Measurements from ENCODE around the gene COCH.
"Not testable (repeated sequence)": the region's sequence is repeated elsewhere in the genome, so short reads cannot be mapped to it uniquely, and the experiment has no call there.

COCH gene

DNA sequence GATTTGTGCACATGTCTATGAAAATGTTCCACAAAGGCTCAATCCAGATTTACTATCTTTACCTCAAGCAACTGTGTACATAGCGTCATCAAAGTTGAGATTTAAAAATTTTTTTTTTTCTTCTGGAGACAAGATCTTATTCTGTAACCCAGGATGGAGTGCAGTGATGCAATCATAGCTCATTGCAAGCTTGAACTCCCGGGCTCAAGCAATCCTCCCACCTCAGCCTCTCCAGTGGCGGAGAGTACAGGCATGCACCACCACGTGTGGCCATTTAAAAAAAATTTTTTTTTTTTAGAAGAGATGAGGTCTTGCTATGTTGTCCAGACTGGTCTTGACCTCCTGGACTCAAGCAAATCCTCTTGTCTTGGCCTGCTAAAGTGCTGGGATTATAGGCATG is 2.3 kb downstream of the COCH start:
- no peak for DNase-seq

GRCh38 chr14:30882431-30882830 is 8.1 kb downstream of the COCH start:
- DNase-seq = peak; percentile 68

DNA sequence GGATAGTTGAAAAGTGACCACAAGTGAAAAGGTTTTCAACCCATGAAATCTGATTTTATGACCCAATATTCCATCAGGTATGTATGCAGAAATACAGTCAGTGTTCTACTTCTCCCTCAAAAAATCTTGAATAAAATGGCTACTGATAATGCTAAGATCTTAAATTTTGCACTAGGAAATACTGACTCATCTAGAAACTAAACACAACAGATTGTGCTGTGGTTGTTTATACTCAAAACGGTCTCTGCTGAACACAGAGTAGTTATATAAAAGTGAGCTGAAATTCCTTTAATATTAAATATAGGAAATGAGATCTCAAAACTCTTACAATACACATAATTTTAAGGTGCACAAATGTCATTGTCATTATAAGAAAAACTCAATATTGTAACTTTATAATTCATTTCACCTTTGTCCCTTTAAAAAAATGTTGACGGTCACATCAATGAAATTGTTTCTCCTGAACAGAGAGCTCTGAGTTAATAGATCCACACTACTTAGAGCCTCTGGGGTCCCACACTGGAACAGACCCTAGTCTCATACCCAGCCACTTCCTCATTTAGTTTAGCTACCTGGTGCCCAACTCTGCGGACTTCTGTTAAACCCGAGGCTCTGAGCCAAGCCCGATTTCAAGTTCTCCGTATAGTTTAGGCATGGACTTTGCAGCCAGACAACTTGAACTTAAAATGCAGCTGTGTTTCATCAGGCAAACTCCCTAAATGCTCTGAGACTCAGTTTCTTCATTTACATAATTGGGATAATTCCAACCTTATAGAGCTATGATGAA is 9.3 kb downstream of the COCH start:
- DNase-seq = peak; percentile 27

- DNase-seq = no peak
Measured at GRCh38 chr14:30884901-30885300, 10.5 kb downstream of the COCH start.

GRCh38 chr14:30885840-30886740 is 11.7 kb downstream of the COCH start:
- no peak for DNase-seq

- no peak for DNase-seq
Measured at GRCh38 chr14:30888480-30889243, 14.3 kb downstream of the COCH start.

DNA sequence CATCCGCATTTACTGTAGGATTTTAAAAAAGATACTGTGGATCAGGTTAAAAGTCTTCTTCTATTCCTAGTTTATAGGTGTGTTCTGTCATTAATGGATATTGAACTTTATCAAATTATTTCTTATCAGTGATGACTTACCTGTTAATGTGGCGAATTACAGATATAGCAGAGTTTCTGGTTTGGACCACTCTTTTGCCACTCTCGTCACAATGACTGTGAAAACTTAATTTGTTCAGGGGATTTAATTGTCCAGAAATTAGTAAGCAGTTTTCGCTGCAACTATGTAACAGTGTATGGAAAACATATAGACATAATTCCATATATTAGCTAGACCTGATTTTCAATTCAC is 14.9 kb downstream of the COCH start:
- no peak for DNase-seq

- no peak for DNase-seq
Measured at GRCh38 chr14:30893819-30894218, 19.5 kb downstream of the COCH start.

DNA sequence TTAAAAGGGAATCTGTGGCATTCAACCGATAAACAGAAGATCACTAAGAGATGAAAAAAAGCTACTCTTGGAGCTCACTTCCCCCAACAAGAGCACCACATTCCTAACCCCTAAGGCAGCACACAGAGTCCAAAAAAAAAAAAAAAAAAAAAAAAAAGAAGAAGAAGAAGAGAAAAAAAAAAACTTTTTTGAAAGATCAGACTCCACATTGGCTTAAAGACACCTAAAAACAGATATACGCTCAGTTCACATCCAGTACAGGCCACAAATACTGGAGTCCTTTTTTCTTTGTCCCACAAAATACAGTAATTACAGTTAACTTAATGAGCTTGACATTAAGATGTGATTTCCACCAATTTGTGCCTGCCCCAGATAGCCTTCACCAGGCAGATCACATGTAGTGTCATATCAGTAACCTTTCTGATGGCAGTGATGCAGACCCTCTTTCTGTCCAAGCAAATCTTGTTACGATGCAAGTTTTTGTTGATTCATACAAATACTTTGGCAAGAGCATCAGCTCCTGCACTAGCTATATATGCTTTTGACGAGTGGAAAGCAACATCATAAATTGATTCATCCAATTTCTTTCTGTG is 20.7 kb downstream of the COCH start:
- DNase-seq = no peak

DNA sequence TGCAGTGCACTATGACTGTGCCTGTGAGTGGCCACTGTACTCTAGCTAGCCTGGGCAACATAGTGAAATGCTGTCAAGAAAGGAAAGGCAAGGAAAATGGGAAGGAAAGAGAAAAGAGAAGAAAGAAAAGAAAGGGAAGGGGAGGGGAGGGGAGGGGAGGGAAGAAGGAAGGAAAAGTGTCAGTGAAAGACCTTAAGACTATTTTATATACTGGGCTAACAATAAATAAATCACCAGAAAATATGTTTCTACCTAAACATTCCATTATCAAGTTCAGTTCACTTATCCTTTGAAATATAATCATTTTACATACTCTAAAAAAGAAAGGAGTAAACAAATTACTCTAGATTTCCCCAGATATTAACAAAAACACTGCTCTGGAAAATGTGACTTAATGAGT is 22.1 kb downstream of the COCH start:
- DNase-seq = no peak

- DNase-seq = not testable (repeated sequence)
Measured at GRCh38 chr14:30897121-30897520, 22.8 kb downstream of the COCH start.

DNA sequence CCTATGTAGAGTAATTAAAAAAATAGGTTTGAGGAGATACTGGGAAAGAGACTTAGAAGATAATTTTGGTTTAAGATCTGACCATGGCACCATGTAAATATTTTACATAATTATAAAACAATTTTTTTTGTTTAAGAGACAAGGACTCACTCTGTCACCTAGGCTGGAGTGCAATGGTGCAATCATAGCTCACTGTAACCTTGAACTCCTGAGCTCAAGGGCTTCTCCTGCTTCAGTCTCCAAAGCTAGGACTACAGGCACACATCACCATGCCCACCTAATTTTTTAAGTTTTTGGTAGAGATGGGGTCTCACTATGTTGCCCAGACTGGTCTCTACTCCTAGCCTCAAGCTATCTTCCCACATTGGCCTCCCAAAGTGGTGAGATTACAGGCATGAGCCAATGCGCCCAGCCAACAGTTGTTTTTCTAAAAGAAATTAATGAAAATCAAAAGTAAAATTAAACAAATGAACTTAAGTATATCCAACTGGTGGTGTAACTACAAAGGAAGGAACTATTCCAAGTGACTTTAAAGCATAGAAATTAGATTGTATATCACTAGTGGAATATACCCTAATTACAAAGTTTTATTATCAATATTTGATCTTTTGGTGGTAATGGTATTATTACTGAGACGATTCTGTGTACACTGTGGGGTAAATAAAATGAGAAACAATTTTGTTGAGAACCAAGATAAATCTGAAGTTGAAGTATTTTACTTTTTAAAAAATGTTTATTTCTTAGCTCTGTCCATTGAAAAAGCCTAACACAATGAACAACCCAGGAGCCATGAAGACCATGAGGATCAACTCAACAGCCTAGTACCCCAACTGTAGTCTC is 29.1 kb downstream of the COCH start:
- no peak for DNase-seq

GRCh38 chr14:30906752-30907658 is 32.6 kb downstream of the COCH start:
- DNase-seq = peak; percentile 15

DNA sequence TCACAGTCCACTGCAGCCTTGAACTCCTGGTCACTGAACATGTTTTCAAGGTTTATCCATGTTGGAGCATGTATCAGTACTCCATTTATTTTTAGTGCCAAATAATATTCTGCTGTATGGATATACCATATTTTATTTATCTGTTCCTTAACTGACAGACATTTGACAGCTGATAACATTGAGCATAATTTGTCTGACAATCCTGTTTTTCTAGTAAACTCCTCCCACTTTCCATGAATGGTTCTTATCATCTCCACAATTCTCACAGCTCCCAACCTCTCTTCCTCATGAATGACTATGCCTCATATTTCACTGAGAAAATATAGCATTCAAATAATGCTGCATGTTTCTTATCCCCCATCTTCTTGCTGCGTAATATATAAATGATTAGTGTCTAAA is 33.3 kb downstream of the COCH start:
- no peak for DNase-seq

GRCh38 chr14:30908826-30909225 is 34.5 kb downstream of the COCH start:
- DNase-seq = no peak

DNA sequence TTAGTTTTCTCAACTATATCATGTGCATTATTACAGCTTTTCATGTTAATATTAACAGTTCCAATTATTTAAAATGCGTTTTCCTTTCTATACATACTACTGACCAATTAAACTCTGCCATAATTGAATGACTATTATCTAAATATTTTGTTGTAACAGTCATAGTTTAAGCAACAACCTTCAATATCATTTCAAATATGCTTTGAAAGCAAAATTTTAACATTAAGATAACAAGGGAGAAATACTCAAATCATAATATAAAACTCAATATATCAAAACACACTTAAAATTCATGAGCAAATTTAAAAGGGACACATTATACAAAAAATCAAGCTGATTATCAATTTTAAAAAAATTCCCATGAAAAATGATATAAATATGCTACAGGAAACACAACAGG is 40.5 kb downstream of the COCH start:
- DNase-seq = no peak

GRCh38 chr14:30915596-30915995 is 41.2 kb downstream of the COCH start:
- no peak for DNase-seq

- peak; percentile 10 for DNase-seq
Measured at GRCh38 chr14:30921305-30921704, 46.9 kb downstream of the COCH start.

DNA sequence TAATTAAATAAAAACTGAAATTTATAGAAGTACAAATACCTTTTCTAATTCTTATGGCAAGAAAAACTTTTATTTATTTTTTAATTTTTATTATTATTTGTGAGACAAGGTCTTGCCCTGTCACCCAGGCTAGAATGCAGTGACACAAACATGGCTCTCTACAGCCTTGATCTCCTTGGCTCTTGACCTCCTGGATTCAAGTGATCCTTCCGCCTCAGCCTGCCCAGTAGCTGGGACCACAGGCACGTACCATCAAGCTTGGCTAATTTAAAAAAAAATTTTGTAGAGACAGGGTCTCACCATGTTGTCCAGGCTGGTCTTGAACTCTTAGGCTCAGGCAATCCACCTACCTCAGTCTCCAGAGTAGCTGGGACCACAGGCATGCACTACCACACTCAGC is 47.4 kb downstream of the COCH start:
- DNase-seq = no peak

- no peak for DNase-seq
Measured at GRCh38 chr14:30925254-30925653, 50.9 kb downstream of the COCH start.

GRCh38 chr14:30928462-30928861 is 54.1 kb downstream of the COCH start:
- DNase-seq = no peak
